ENCODE data around the gene HSPA6.
"Not testable (repeated sequence)": the region's sequence is repeated elsewhere in the genome, so short reads cannot be mapped to it uniquely, and the experiment has no call there.

Gene HSPA6

GRCh38 chr1:161560960-161561715 is 36.8 kb downstream of the HSPA6 start:
- not testable (repeated sequence) for DNase-seq (ENCODE audit: low read depth in 2 of 2)

- DNase-seq (ENCODE audit: low read depth in 2 of 2), result not testable (repeated sequence)
These were observed 38.1 kb downstream of the HSPA6 start for GRCh38 chr1:161562441-161562840.

- DNase-seq (ENCODE audit: low read depth in 2 of 2), result not testable (repeated sequence)
These were observed 39.2 kb downstream of the HSPA6 start for GRCh38 chr1:161563522-161563921.

GRCh38 chr1:161566602-161566960 is 42.2 kb downstream of the HSPA6 start:
- DNase-seq (ENCODE audit: low read depth in 2 of 2), result not testable (repeated sequence)

- DNase-seq (ENCODE audit: low read depth in 2 of 2), result not testable (repeated sequence)
These were observed 47.4 kb downstream of the HSPA6 start for GRCh38 chr1:161571703-161572102.

Measured in fibroblast of skin of left biceps (primary cell).